22Rv1 (cell line): ENCODE measurements around the gene SPRING1.

ENCODE experiments used
- CTCF ChIP-seq: fragments of 450-650 bp; IDR thresholded peaks from 2 replicates; pipeline ENCODE4 v1.5.1; 2017; ENCODE audit warnings: mild to moderate bottlenecking
- ZFX ChIP-seq: fragments of 450-650 bp; IDR thresholded peaks from 2 replicates; pipeline ENCODE4 v1.6.1; 2017; ENCODE audit warnings: antibody characterized with exemption, borderline replicate concordance

GRCh38 chr12:116709768-116710167 is 28.1 kb downstream of the SPRING1 start:
- TF ChIP-seq CTCF (no peak), ZFX (no peak)
